Glutamatergic neuron (in vitro differentiated cells): ENCODE results near the gene NUB1. TPM values are rescaled to one million over a fixed set of nuclear protein-coding genes. Genes with fewer than 3 reads are reported as not detected.

ENCODE experiments used
- DNase-seq: peaks from one replicate; pipeline ENCODE4 v3.0.0; 2022
- H3K27ac Mint-ChIP-seq: one replicate; pipeline ENCODE4 v1.8.0; 2020; ENCODE audit warnings: mild to moderate bottlenecking, mixed read lengths, inconsistent platforms; ENCODE audit not compliant: unreplicated experiment
- H3K27me3 Mint-ChIP-seq: one replicate; pipeline ENCODE4 v1.8.0; 2020; ENCODE audit warnings: mild to moderate bottlenecking, moderate library complexity, mixed read lengths, inconsistent platforms; ENCODE audit not compliant: unreplicated experiment
- H3K36me3 Mint-ChIP-seq: one replicate; pipeline ENCODE4 v1.8.0; 2020; ENCODE audit warnings: mild to moderate bottlenecking, mixed read lengths, inconsistent platforms; ENCODE audit not compliant: unreplicated experiment
- H3K4me1 Mint-ChIP-seq: one replicate; pipeline ENCODE4 v1.8.0; 2020; ENCODE audit warnings: mild to moderate bottlenecking, low read depth, mixed read lengths, inconsistent platforms; ENCODE audit not compliant: unreplicated experiment
- H3K4me3 Mint-ChIP-seq: one replicate; pipeline ENCODE4 v1.8.0; 2020; ENCODE audit warnings: mild to moderate bottlenecking, mixed read lengths, inconsistent platforms; ENCODE audit not compliant: unreplicated experiment
- H3K9me3 Mint-ChIP-seq: one replicate; pipeline ENCODE4 v1.8.0; 2020; ENCODE audit warnings: mild to moderate bottlenecking, moderate library complexity, mixed read lengths, inconsistent platforms; ENCODE audit not compliant: unreplicated experiment
- total RNA-seq: library from RNA; stranded (reverse); fragmentation: NEBNext Ultra II Directional; extraction: Animal tissue kit (Norgen Biotek cat#: 25700); gene quantifications from one replicate; pipeline ENCODE4 v1.2.1, GENCODE V29; 2021; ENCODE audit not compliant: unreplicated experiment
- TF ChIP-seq, protein P1 (sequence below): fragments of 200-600 bp; sonication (generic); IDR thresholded peaks from one replicate; pipeline ENCODE4 v1.5.0; 2021; ENCODE audit not compliant: partially characterized antibody, unreplicated experiment

NUB1 gene
- total RNA-seq, 1 donor from 2014 or later = 41.6 TPM

- H3K27me3 Mint-ChIP-seq = peaks cover 14% of the 10 kb centered on the region
- H3K4me3 Mint-ChIP-seq = no peak overlapping the region
- peak; percentile 19 for DNase-seq
- H3K27ac Mint-ChIP-seq = no peak overlapping the region
- TF ChIP-seq, protein P1, sequence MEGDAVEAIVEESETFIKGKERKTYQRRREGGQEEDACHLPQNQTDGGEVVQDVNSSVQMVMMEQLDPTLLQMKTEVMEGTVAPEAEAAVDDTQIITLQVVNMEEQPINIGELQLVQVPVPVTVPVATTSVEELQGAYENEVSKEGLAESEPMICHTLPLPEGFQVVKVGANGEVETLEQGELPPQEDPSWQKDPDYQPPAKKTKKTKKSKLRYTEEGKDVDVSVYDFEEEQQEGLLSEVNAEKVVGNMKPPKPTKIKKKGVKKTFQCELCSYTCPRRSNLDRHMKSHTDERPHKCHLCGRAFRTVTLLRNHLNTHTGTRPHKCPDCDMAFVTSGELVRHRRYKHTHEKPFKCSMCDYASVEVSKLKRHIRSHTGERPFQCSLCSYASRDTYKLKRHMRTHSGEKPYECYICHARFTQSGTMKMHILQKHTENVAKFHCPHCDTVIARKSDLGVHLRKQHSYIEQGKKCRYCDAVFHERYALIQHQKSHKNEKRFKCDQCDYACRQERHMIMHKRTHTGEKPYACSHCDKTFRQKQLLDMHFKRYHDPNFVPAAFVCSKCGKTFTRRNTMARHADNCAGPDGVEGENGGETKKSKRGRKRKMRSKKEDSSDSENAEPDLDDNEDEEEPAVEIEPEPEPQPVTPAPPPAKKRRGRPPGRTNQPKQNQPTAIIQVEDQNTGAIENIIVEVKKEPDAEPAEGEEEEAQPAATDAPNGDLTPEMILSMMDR = no peak
- peaks cover 13% of the 10 kb centered on the region for H3K9me3 Mint-ChIP-seq
- peaks cover 13% of the 10 kb centered on the region for H3K4me1 Mint-ChIP-seq
- peaks cover 5% of the 10 kb centered on the region for H3K36me3 Mint-ChIP-seq
These were observed 45.8 kb downstream of the NUB1 start for GRCh38 chr7:151387161-151388006.

DNA sequence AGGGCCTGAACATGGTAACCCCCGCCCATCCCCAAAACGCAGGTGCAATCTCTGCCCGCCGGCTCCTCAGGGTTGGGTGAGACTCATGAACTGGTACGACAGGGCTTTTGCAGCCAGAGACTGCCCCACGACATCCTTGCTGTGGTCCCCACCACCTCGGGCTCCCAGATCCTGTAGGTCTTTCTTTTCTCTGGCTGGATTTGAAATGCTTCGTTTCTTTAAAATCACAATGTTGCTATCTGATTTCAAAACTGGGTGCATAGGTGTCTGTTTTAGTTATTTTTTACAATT lies 46.3 kb downstream of the NUB1 start:
- H3K4me1 Mint-ChIP-seq = peaks cover 12% of the 10 kb centered on the region
- peaks cover 5% of the 10 kb centered on the region for H3K36me3 Mint-ChIP-seq
- no peak overlapping the region for H3K4me3 Mint-ChIP-seq
- no peak for DNase-seq
- H3K9me3 Mint-ChIP-seq = peaks cover 12% of the 10 kb centered on the region
- peaks cover 14% of the 10 kb centered on the region for H3K27me3 Mint-ChIP-seq
- TF ChIP-seq, protein P1 = no peak
- no peak overlapping the region for H3K27ac Mint-ChIP-seq

DNA sequence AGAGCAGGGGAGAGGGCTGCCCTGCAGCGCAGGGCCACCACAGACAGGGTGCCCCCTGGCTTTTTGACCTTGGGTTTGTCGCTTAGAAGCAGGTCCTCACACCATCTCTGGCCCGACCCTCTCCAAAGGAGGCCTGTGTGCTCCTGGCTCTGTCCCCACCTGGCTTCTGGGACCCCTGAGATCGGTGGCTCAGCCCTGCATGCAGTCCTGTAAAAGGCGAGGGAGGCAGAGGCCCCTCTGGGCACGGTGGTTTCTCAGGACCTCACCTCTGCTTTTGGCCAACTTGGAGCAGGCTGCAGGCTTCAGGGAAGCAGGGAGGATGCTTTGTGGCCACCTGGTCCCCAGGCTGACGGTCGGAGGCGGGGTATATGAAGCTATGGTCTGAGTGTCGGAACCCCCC lies 46.8 kb downstream of the NUB1 start:
- peaks cover 12% of the 10 kb centered on the region for H3K9me3 Mint-ChIP-seq
- H3K36me3 Mint-ChIP-seq = peaks cover 5% of the 10 kb centered on the region
- no peak for DNase-seq
- H3K27me3 Mint-ChIP-seq = peaks cover 14% of the 10 kb centered on the region
- peaks cover 16% of the 10 kb centered on the region for H3K4me1 Mint-ChIP-seq
- no peak overlapping the region for H3K27ac Mint-ChIP-seq
- TF ChIP-seq, protein P1 = no peak
- H3K4me3 Mint-ChIP-seq = no peak overlapping the region

GRCh38 chr7:151389096-151389767 lies 47.6 kb downstream of the NUB1 start:
- peaks cover 12% of the 10 kb centered on the region for H3K9me3 Mint-ChIP-seq
- no peak overlapping the region for H3K27ac Mint-ChIP-seq
- TF ChIP-seq, protein P1 = no peak
- peaks cover 2% of the 10 kb centered on the region for H3K36me3 Mint-ChIP-seq
- peaks cover 14% of the 10 kb centered on the region for H3K27me3 Mint-ChIP-seq
- H3K4me1 Mint-ChIP-seq = peaks cover 21% of the 10 kb centered on the region
- no peak overlapping the region for H3K4me3 Mint-ChIP-seq
- DNase-seq = no peak
